BLaER1 treated with 17β-estradiol and CSF1 and Interleukin-3, amounts not matched to agents 10 nM and 100 nM (cell line): ENCODE measurements around the gene ADGRG3.

Source experiments
- H3K27ac ChIP-seq, 11 experiments: shearing (Covaris generic); formaldehyde crosslinking; 2 replicates each; pipeline ENCODE4 v1.8.1; 2022
- H3K27me3 ChIP-seq, 11 experiments: shearing (Covaris generic); formaldehyde crosslinking; 2 replicates each; pipeline ENCODE4 v1.8.1; 2022
- H3K36me3 ChIP-seq, 11 experiments: shearing (Covaris generic); formaldehyde crosslinking; 2 replicates each; pipeline ENCODE4 v1.8.1; 2022
- H3K4me1 ChIP-seq, 10 experiments: shearing (Covaris generic); formaldehyde crosslinking; 2 replicates each; pipeline ENCODE4 v1.8.1; 2022
- H3K4me2 ChIP-seq, 11 experiments: shearing (Covaris generic); formaldehyde crosslinking; 2 replicates each; pipeline ENCODE4 v1.8.1; 2022
- H3K4me3 ChIP-seq, 10 experiments: shearing (Covaris generic); formaldehyde crosslinking; 2 replicates each; pipeline ENCODE4 v1.8.1; 2022
- H3K9ac ChIP-seq, 11 experiments: shearing (Covaris generic); formaldehyde crosslinking; 2 replicates each; pipeline ENCODE4 v1.8.1; 2022
- H3K9me3 ChIP-seq, 11 experiments: shearing (Covaris generic); formaldehyde crosslinking; replicated peaks in 1 of 11; 2 replicates each; pipeline ENCODE4 v1.8.1; 2022
- H4K20me1 ChIP-seq, 11 experiments: shearing (Covaris generic); formaldehyde crosslinking; 2 replicates each; pipeline ENCODE4 v1.8.1; 2022
- Cebpa-rat ChIP-seq, 11 experiments: shearing (Covaris generic); IDR thresholded peaks; 2 replicates each; pipeline ENCODE4 v1.8.1; 2022

The ADGRG3 gene

DNA sequence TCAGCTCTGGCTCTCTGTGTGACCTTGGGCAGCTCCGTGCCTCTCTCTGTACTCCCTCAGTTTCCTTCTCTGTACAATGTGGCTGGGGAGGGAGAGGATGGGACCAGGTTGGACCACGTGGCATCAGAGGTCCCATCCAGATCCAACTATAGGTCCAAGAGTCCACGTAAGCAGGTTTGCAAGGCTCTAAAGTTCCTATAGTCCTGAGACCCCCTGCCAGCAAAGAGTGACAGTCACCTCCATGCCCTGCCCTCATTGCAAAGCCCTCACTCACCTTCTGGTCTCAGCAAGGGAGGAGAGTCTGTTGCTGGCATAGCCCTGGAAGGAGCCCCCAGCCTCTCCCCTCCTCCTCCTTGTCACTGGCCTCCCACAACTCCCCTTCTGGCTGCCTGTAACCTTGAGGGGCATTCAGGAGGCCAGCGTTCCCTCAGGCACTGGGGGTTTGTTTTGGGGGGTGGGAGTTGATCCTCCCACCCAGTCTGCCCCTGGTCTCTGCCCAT, 20.4 kb downstream of the ADGRG3 start:
- Histone ChIP-seq H3K4me1 (peaks cover 71 to 100% (median 90%) of the 10 kb centered on the region in 10 experiments), H3K36me3 (no peaks in the 10 kb centered on the region), H3K4me3 (peak overlapping the region in 4 of 10 experiments; percentile 54 to 73 (median 62); a peak in 8 of 20 replicates), H3K4me2 (peak overlapping the region; percentile 74 to 97 (median 90)), H3K9ac (peak overlapping the region; percentile 45 to 94 (median 88); a peak in 21 of 22 replicates), H3K27ac (peak overlapping the region; percentile 42 to 100 (median 99); a peak in 21 of 22 replicates), H3K9me3 (0 out of 22 replicates have a peak, but pooled peaks cover 0 to 5% (median 0%) of the 10 kb centered on the region in 11 experiments), H4K20me1 (no peaks in the 10 kb centered on the region), H3K27me3 (no peaks in the 10 kb centered on the region)
- TF ChIP-seq Cebpa-rat (IDR thresholded peaks at IDR 0.05): no peak

DNA sequence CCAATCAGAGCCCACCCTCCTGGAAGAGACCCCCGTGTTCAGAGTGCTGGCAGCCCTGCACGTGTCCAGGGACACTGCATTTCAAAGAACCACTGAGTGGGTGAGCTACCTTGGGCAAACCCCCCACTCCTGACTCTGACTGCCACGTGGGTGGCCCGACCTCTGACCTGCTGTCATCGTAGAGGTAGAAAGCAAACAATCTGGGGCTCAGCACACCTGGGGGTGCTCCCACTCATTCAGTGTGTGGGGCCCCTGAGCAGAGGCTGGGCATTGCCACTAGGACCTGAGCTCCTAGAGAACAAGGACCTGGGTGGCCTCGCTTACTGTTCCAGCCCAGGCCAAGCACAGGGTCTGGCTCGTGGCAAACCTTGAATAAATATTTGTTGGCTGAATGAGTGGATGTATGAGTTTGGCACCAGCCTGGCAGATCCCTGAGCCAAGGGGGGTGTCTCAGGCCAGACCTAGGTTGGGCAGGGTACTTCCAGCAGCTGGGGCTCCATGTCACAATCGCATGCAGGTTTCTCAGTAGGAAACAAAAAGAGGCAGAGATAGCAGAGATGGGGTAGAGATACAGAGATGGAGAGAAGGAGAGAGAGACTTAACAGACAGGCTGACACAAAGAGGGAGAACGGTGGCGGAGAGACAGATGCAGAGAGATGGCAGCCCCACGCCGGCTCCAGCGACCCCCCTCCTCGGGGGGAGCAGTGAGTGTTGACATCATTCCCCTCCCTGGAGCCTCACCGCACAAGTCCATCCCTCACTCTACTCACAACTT, 21.1 kb downstream of the ADGRG3 start:
- Histone ChIP-seq H3K4me2 (peak overlapping the region; percentile 74 to 97 (median 90)), H3K36me3 (no peaks in the 10 kb centered on the region), H3K9me3 (0 out of 22 replicates have a peak, but pooled peaks cover 0 to 5% (median 0%) of the 10 kb centered on the region in 11 experiments), H3K9ac (peak overlapping the region; percentile 45 to 94 (median 88); a peak in 21 of 22 replicates), H3K27ac (peak overlapping the region; percentile 42 to 100 (median 99); a peak in 21 of 22 replicates), H3K4me3 (peak overlapping the region in 7 of 10 experiments; percentile 7 to 73 (median 54); a peak in 11 of 20 replicates), H3K27me3 (no peaks in the 10 kb centered on the region), H4K20me1 (no peaks in the 10 kb centered on the region), H3K4me1 (peaks cover 71 to 100% (median 90%) of the 10 kb centered on the region in 10 experiments)
- TF ChIP-seq Cebpa-rat (IDR thresholded peaks at IDR 0.05): no peak

DNA sequence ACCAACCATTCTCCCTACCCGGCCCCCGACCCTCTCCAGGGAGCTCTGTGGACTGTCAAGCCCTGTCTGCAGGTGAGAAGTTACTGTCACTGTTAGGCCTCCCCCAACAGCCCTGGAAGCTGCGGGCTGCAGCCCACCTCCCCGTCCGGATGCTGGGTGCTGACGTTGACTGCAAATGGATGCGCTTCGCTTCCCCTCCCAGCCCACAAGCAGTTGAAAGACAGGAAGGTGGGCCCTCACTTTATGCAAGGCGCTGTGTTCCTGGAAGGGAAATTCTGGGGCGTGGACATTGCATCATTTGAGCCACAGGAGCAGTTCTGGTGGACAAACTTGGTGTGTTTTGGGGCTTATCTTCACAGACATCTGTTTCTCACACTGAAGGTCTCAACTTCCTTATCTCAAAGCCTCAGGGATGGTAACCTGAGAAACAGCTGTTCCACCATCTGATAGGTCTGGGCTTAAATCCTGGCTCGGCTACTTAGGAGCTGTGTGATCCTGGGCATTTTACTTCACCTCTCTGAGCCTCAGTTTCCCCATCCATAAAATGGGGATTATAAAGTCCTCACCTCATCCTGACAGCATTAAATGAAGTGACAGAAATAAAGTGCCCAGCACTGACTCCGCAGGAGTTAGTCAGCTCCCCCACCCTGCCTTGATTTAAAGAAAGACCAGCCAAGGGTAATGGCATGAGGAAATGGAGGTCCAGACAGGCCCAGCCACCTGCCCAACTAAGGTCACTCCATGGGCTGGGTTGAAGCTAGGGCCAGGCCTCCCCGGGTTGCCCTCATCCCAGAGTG, 21.9 kb downstream of the ADGRG3 start:
- Histone ChIP-seq H3K27me3 (no peaks in the 10 kb centered on the region), H3K4me2 (peak overlapping the region; percentile 74 to 97 (median 90)), H3K9me3 (0 out of 22 replicates have a peak, but pooled peaks cover 0 to 5% (median 0%) of the 10 kb centered on the region in 11 experiments), H4K20me1 (no peaks in the 10 kb centered on the region), H3K36me3 (no peaks in the 10 kb centered on the region), H3K4me3 (peak overlapping the region in 6 of 10 experiments; percentile 7 to 73 (median 58); a peak in 10 of 20 replicates), H3K27ac (peak overlapping the region in 10 of 11 experiments; percentile 75 to 100 (median 99); a peak in 21 of 22 replicates), H3K9ac (peak overlapping the region; percentile 45 to 94 (median 88); a peak in 21 of 22 replicates), H3K4me1 (peaks cover 75 to 100% (median 90%) of the 10 kb centered on the region in 10 experiments)
- peak in 10 of 11 experiments; percentile 70 to 100 (median 99); a peak in 19 of 22 replicates for TF ChIP-seq Cebpa-rat (IDR thresholded peaks at IDR 0.05)

DNA sequence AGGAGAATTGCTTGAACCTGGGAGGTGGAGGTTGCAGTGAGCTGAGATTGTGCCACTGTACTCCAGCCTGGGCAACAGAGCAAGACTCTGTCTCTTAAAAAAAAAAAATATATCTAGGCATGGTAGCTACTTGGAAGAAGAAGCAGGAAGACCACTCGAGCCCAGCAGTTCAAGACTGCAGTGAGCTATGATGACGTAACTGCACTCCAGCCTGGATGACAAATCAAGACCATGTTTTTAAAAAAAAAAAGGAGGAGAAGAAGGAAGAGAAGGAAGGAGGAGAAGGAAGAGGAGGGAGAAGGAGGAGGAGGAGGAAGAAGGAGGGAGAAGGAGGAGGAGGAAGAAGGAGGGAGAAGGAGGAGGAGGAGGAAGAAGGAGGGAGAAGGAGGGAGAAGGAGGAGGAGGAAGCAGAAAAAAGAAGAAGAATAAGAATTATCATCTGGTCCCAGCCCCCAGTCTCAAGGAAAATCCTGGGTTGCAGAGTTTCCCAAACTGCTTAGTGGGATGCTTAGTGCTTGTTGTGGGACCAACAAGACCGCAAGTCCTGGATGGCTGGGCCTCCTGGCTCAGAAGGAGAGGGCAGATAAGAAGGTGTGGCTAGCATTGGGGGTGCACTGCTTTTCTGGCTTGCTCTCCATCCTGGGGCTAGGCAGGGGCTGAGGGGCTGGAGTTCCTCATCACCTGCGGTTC, 22.8 kb downstream of the ADGRG3 start:
- 0 out of 22 replicates have a peak, but pooled peaks of 1 of the 11 experiments have one; percentile 33 for TF ChIP-seq Cebpa-rat (IDR thresholded peaks at IDR 0.05)
- Histone ChIP-seq H3K27ac (peak overlapping the region in 10 of 11 experiments; percentile 75 to 100 (median 99); a peak in 21 of 22 replicates), H3K4me3 (peak overlapping the region in 3 of 10 experiments; percentile 26 to 73 (median 64); a peak in 2 of 20 replicates), H3K4me1 (peaks cover 82 to 100% (median 97%) of the 10 kb centered on the region in 10 experiments), H3K4me2 (peak overlapping the region; percentile 74 to 97 (median 90)), H4K20me1 (no peaks in the 10 kb centered on the region), H3K36me3 (no peaks in the 10 kb centered on the region), H3K9me3 (no peaks in the 10 kb centered on the region), H3K9ac (peak overlapping the region in 10 of 11 experiments; percentile 55 to 92 (median 86); a peak in 20 of 22 replicates), H3K27me3 (no peaks in the 10 kb centered on the region)

DNA sequence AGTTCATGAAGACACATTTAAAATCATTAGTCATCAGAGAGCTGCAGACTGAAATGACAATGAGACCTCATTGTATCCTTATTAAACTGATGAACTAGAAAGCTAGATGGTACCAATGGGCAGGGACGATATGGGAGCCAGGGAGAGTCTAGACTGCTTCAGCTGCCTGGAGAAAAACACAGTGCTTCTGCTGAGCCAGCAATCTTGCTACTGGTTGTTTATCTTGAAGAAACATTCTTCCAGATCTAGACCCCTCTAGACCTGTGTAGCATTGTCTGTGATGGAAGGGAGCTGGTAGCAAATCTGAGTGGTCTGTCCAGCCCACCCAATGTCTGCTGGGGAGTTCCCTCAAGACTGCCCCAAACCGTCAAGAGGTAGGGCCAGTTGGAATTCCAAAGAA, 24.5 kb downstream of the ADGRG3 start:
- peak overlapping the region; percentile 1 to 97 (median 90); a peak in 19 of 22 replicates for H3K4me2 ChIP-seq
- TF ChIP-seq Cebpa-rat (IDR thresholded peaks at IDR 0.05): no peak
- H3K9ac ChIP-seq: peak overlapping the region in 8 of 11 experiments; percentile 3 to 90 (median 26); a peak in 9 of 22 replicates
- peak overlapping the region in 10 of 11 experiments; percentile 19 to 100 (median 99); a peak in 19 of 22 replicates for H3K27ac ChIP-seq
- no peaks in the 10 kb centered on the region for H4K20me1 ChIP-seq
- no peak overlapping the region for H3K4me3 ChIP-seq
- no peaks in the 10 kb centered on the region for H3K9me3 ChIP-seq
- no peaks in the 10 kb centered on the region for H3K36me3 ChIP-seq
- peaks cover 67 to 90% (median 87%) of the 10 kb centered on the region in 10 experiments for H3K4me1 ChIP-seq
- H3K27me3 ChIP-seq: no peaks in the 10 kb centered on the region

DNA sequence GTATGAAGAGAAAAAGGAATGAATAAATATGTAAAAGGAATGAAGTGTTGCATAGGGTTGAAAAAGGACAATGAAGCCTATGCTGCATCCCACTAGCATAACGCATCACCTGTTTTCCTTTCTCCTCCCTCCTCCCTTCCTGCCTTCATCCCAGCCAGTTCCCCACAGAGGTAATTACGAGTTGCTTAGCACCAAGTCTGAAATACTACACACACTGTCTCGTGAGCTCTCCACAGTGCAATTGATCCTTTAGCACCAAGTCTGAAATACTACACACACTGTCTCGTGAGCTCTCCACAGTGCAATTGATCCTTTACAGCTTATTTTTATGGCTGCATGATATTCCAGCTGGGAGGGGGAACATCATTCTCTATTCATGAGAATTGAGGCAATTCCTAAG, 25.4 kb downstream of the ADGRG3 start:
- H3K27ac ChIP-seq: peak overlapping the region in 9 of 11 experiments; percentile 96 to 100 (median 99); a peak in 18 of 22 replicates
- H3K36me3 ChIP-seq: no peaks in the 10 kb centered on the region
- H4K20me1 ChIP-seq: no peaks in the 10 kb centered on the region
- peak overlapping the region in 1 of 11 experiments; percentile 77; a peak in 2 of 22 replicates for H3K9ac ChIP-seq
- H3K4me3 ChIP-seq: no peak overlapping the region
- H3K4me2 ChIP-seq: peak overlapping the region in 8 of 11 experiments; percentile 18 to 97 (median 92); a peak in 12 of 22 replicates
- no peaks in the 10 kb centered on the region for H3K27me3 ChIP-seq
- no peaks in the 10 kb centered on the region for H3K9me3 ChIP-seq
- H3K4me1 ChIP-seq: peaks cover 58 to 81% (median 78%) of the 10 kb centered on the region in 10 experiments
- TF ChIP-seq Cebpa-rat (IDR thresholded peaks at IDR 0.05): no peak

DNA sequence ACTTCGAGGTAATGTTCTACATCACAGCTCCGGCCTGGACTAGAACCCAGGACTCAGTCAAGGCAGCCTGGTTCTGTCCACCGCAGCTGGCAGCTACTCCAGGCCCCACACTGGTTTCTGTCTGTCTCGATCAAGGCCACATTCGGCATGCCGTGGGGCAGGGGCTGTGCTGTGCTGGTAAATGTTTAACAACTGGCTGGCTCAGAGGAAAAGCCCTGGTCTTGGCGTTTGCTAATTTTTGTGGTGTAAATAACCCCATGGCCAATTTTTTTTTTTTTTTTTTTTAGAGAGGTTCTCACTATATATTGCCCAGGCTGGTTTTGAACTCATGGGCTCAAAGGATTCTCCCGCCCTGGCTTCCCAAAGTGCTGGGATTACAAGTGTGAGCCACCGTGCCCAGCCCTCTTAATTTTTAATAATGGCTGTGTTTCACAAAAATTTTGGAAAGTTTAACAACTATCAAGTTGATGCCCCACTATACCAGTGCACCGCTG, 26.2 kb downstream of the ADGRG3 start:
- H3K27ac ChIP-seq: peak overlapping the region; percentile 67 to 100 (median 99); a peak in 21 of 22 replicates
- no peaks in the 10 kb centered on the region for H3K27me3 ChIP-seq
- TF ChIP-seq Cebpa-rat (IDR thresholded peaks at IDR 0.05): no peak
- peak overlapping the region in 10 of 11 experiments; percentile 66 to 89 (median 76); a peak in 18 of 22 replicates for H3K9ac ChIP-seq
- H3K4me2 ChIP-seq: peak overlapping the region; percentile 65 to 97 (median 91); a peak in 20 of 22 replicates
- H3K4me1 ChIP-seq: peaks cover 51 to 74% (median 71%) of the 10 kb centered on the region in 10 experiments
- no peaks in the 10 kb centered on the region for H3K36me3 ChIP-seq
- peak overlapping the region; percentile 39 to 68 (median 55); a peak in 11 of 20 replicates for H3K4me3 ChIP-seq
- H3K9me3 ChIP-seq: no peaks in the 10 kb centered on the region
- H4K20me1 ChIP-seq: no peaks in the 10 kb centered on the region
